ENCODE data around the gene SNX22.

GRCh38 chr15:64146041-64146440 lies 5.5 kb upstream of the SNX22 start:
- TF ChIP-seq CTCF (IDR thresholded peaks at IDR 0.05): no peak
- no peak for TF ChIP-seq POLR2AphosphoS5 (IDR thresholded peaks at IDR 0.05)

All from prostate gland (tissue), 2 donors.